Mesenchymal stem cell (in vitro differentiated cells and primary cell): ENCODE results near the gene OSBPL3.

Experiments
- DNase-seq: peaks from one replicate; pipeline ENCODE4 v3.0.0-alpha.2; 2013
- H2AFZ ChIP-seq: one replicate; pipeline ENCODE4 v1.6.1; 2013; ENCODE audit warnings: low read depth, mild to moderate bottlenecking, control low read depth, inconsistent platforms, low read length, moderate library complexity
- H2AK5ac ChIP-seq: 2 replicates; pipeline ENCODE4 v1.6.1; 2013; ENCODE audit warnings: low read length, moderate library complexity, mild to moderate bottlenecking, inconsistent platforms; ENCODE audit not compliant: severe bottlenecking
- H2BK120ac ChIP-seq: one replicate; pipeline ENCODE4 v1.6.1; 2013; ENCODE audit warnings: low read depth, mild to moderate bottlenecking, inconsistent platforms, low read length, moderate library complexity
- H2BK12ac ChIP-seq, 2 experiments: one replicate each; pipeline ENCODE4 v1.6.1; 2013; ENCODE audit warnings: inconsistent platforms in 2 of 2, low read length in 2 of 2, mild to moderate bottlenecking in 2 of 2, moderate library complexity in 2 of 2, control low read depth in 1 of 2
- H2BK15ac ChIP-seq: one replicate; pipeline ENCODE4 v1.6.1; 2013; ENCODE audit warnings: mild to moderate bottlenecking, low read depth, inconsistent platforms; ENCODE audit not compliant: poor library complexity, severe bottlenecking
- H2BK5ac ChIP-seq: 2 replicates; pipeline ENCODE4 v1.6.1; 2013; ENCODE audit warnings: low read depth, mild to moderate bottlenecking, low read length, control low read depth, inconsistent platforms; ENCODE audit not compliant: poor library complexity, severe bottlenecking
- H3K14ac ChIP-seq, 2 experiments: one replicate each; pipeline ENCODE4 v1.6.1; 2013; ENCODE audit warnings: inconsistent platforms in 2 of 2, low read length in 2 of 2, control low read depth in 1 of 2, mild to moderate bottlenecking in 1 of 2, moderate library complexity in 1 of 2
- H3K18ac ChIP-seq, 2 experiments: one replicate each; pipeline ENCODE4 v1.6.1; 2013; ENCODE audit warnings: inconsistent platforms in 2 of 2, low read length in 2 of 2, control low read depth in 1 of 2, low read depth in 1 of 2, mild to moderate bottlenecking in 1 of 2
- H3K23ac ChIP-seq, 2 experiments: one replicate each; pipeline ENCODE4 v1.6.1; 2013; ENCODE audit warnings: inconsistent platforms in 2 of 2, low read length in 2 of 2, mild to moderate bottlenecking in 2 of 2, moderate library complexity in 2 of 2, control low read depth in 1 of 2
- H3K27ac ChIP-seq: 2 replicates; pipeline ENCODE4 v1.5.1; 2013; ENCODE audit warnings: mild to moderate bottlenecking, moderate library complexity, low read length, control low read depth, inconsistent platforms; ENCODE audit not compliant: poor library complexity, severe bottlenecking
- H3K27me3 ChIP-seq, 2 experiments: 2 replicates each; pipeline versions ENCODE4 v1.6.1 to v1.7.0; 2013; ENCODE audit warnings: low read length in 2 of 2, mild to moderate bottlenecking in 2 of 2, moderate library complexity in 2 of 2, control low read depth in 1 of 2, inconsistent platforms in 1 of 2; ENCODE audit not compliant: control insufficient read depth in 1 of 2, insufficient read depth in 1 of 2
- H3K36me3 ChIP-seq, 2 experiments: 2 replicates each; pipeline versions ENCODE4 v1.6.1 to v1.7.0; 2013; ENCODE audit warnings: low read length in 2 of 2, control low read depth in 1 of 2, inconsistent platforms in 1 of 2, low read depth in 1 of 2, mild to moderate bottlenecking in 1 of 2; ENCODE audit not compliant: insufficient read depth in 2 of 2, control insufficient read depth in 1 of 2
- H3K4ac ChIP-seq, 2 experiments: one replicate each; pipeline ENCODE4 v1.6.1; 2013; ENCODE audit warnings: inconsistent platforms in 2 of 2, low read length in 2 of 2, mild to moderate bottlenecking in 2 of 2, moderate library complexity in 2 of 2, control low read depth in 1 of 2, low read depth in 1 of 2
- H3K4me1 ChIP-seq: 2 replicates; pipeline ENCODE4 v1.6.1; 2013; ENCODE audit warnings: low read depth, low read length, control low read depth; ENCODE audit not compliant: control insufficient read depth, insufficient read depth
- H3K4me2 ChIP-seq: 2 replicates; pipeline ENCODE4 v1.6.1; 2013; ENCODE audit warnings: low read length, mild to moderate bottlenecking, inconsistent platforms; ENCODE audit not compliant: poor library complexity, severe bottlenecking
- H3K4me3 ChIP-seq, 2 experiments: 2 replicates each; pipeline versions ENCODE4 v1.5.1 to v1.7.0; 2013; ENCODE audit warnings: low read length in 2 of 2, mild to moderate bottlenecking in 2 of 2, control low read depth in 1 of 2, low read depth in 1 of 2; ENCODE audit not compliant: insufficient read depth in 1 of 2
- H3K79me1 ChIP-seq: replicated peaks from 2 replicates; pipeline ENCODE4 v1.6.1; 2013; ENCODE audit warnings: mild to moderate bottlenecking, control low read depth, low read length, inconsistent platforms; ENCODE audit not compliant: poor library complexity, severe bottlenecking
- H3K9ac ChIP-seq: 2 replicates; pipeline ENCODE4 v1.7.0; 2013; ENCODE audit warnings: mild to moderate bottlenecking, low read length, moderate library complexity
- H3K9me3 ChIP-seq: 2 replicates; pipeline ENCODE4 v1.7.0; 2013; ENCODE audit warnings: mild to moderate bottlenecking, low read length; ENCODE audit not compliant: control insufficient read depth
- H4K8ac ChIP-seq: one replicate; pipeline ENCODE4 v1.6.1; 2013; ENCODE audit warnings: inconsistent platforms, mild to moderate bottlenecking, low read length, moderate library complexity
- H4K91ac ChIP-seq: one replicate; pipeline ENCODE4 v1.6.1; 2013; ENCODE audit warnings: mild to moderate bottlenecking, low read length, inconsistent platforms
- WGBS: methylation state at CpG from one replicate; pipeline ENCODE4 v1.1.7; 2013; ENCODE audit warnings: mixed read lengths; 5-methylcytosine and 5-hydroxymethylcytosine counted together

The OSBPL3 gene

DNA sequence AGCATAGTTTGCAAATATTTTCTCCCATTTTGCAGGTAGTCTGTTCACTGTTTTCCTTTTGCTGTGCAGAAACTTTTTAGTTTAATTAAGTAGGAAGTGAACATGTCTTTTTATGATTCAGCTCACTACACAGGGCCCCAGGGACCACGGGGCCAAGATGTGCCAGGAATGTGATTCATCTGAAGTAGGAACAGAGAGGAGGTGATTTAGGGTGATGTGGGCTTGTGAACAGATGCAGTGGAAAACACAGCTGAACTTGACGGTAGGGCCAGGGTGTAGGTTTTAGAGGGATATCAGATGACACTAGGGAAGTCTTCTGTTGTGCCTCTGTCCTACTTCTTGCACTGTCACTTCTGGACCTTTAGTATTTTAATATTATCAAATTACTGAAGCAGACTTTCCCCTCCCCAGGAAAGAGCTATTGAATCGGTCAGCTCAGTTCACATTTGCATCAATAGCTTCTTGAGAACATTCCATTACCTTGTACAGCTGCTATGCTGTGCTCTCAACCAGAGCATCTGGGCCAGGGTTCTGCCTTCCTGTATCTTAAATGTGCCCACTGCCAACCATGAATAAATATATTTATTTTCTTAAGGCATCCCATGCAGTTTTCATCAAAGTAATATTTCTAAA, 96.9 kb downstream of the OSBPL3 start:
- Histone ChIP-seq H4K91ac (no peak overlapping the region), H3K4me1 (peaks cover 5% of the 10 kb centered on the region), H3K9ac (peak overlapping the region; percentile 44), H3K36me3 (peaks cover 0 to 24% of the 10 kb centered on the region in 2 experiments), H2AK5ac (no peak overlapping the region), H3K23ac (peak overlapping the region in 1 of 2 experiments; percentile 59), H3K4me3 (peak overlapping the region in 1 of 2 experiments; percentile 8), H3K4ac (no peak overlapping the region), H3K4me2 (no peak overlapping the region), H2AFZ (no peak overlapping the region), H3K14ac (peak overlapping the region in 1 of 2 experiments; percentile 84), H2BK5ac (no peak overlapping the region), H3K18ac (peak overlapping the region in 1 of 2 experiments; percentile 32), H3K9me3 (no peaks in the 10 kb centered on the region), H2BK12ac (no peak overlapping the region), H3K27ac (peak overlapping the region; percentile 70), H3K79me1 (peaks cover 24% of the 10 kb centered on the region), H2BK120ac (no peak overlapping the region), H4K8ac (no peak overlapping the region), H3K27me3 (no peaks in the 10 kb centered on the region), H2BK15ac (no peak overlapping the region)
- peak; percentile 45 for DNase-seq
- 24% methylated on average over 3 of the region's 3 CpGs for WGBS

DNA sequence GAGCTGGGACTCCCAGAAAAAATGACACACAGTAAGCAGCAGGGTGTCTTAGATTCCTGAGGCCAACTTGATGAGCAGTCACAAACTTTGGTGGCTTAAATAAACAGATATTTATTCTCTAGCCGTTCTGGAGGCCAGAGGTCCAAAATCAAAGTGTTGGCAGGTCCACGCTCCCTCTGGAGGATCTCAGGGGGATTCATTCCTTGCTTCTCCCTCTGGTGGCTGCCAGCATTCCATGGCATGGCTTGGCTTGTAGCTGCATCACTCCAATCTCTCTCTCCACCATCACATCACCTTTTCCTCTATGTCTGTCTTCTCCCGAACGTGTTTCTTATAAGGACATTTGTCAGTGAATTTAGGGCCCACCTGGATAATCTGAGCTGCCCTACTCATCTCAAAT, 98.4 kb downstream of the OSBPL3 start:
- Histone ChIP-seq H3K27me3 (no peaks in the 10 kb centered on the region), H2BK15ac (no peak overlapping the region)
- 80% methylated on average over 4 of the region's 4 CpGs for WGBS

DNA sequence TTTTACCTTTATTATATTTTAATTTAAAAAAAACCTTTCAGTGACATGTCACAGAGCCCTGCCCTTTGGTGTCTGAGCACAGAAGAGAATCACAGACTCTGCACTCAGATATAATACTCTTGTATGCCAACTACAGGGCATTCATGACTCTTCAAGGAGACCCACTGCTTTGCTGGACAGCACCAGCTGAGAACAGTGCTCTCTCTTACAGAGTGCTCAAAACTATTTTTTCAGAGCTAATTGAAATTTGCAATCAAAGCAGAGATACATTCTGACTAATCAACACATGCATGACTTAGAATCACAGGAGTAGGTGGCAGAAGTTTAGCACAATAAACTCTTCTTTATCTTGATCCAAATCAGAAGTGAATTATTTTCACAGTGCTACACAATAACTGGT, 99.1 kb downstream of the OSBPL3 start:
- no peak overlapping the region for H4K8ac ChIP-seq
- no peaks in the 10 kb centered on the region for H3K9me3 ChIP-seq
- no peak overlapping the region for H3K9ac ChIP-seq
- no peak overlapping the region for H3K4ac ChIP-seq
- no peak overlapping the region for H3K18ac ChIP-seq
- no peak overlapping the region for H2AK5ac ChIP-seq
- DNase-seq: no peak
- H3K4me1 ChIP-seq: peaks cover 5% of the 10 kb centered on the region
- no peak overlapping the region for H2BK120ac ChIP-seq
- H3K4me2 ChIP-seq: no peak overlapping the region
- peaks cover 0 to 15% of the 10 kb centered on the region in 2 experiments for H3K36me3 ChIP-seq
- no peak overlapping the region for H3K23ac ChIP-seq
- no peak overlapping the region for H3K4me3 ChIP-seq
- no peak overlapping the region for H2AFZ ChIP-seq
- H4K91ac ChIP-seq: no peak overlapping the region
- no peak overlapping the region for H3K14ac ChIP-seq
- no peak overlapping the region for H3K27ac ChIP-seq
- H2BK12ac ChIP-seq: no peak overlapping the region
- H3K79me1 ChIP-seq: peaks cover 20% of the 10 kb centered on the region
- no peak overlapping the region for H2BK5ac ChIP-seq
- no peaks in the 10 kb centered on the region for H3K27me3 ChIP-seq
- no peak overlapping the region for H2BK15ac ChIP-seq

More for the DNA sequence above, 98.4 kb downstream of the OSBPL3 start:
- H3K36me3 ChIP-seq: peaks cover 0 to 23% of the 10 kb centered on the region in 2 experiments
- no peak overlapping the region for H2BK12ac ChIP-seq
- no peak overlapping the region for H4K8ac ChIP-seq
- no peak overlapping the region for H2BK5ac ChIP-seq
- H3K9me3 ChIP-seq: no peaks in the 10 kb centered on the region
- H3K27ac ChIP-seq: no peak overlapping the region
- no peak overlapping the region for H3K4ac ChIP-seq
- H3K9ac ChIP-seq: no peak overlapping the region
- H3K18ac ChIP-seq: no peak overlapping the region
- no peak overlapping the region for H3K4me3 ChIP-seq
- no peak overlapping the region for H2BK120ac ChIP-seq
- no peak overlapping the region for H3K14ac ChIP-seq
- no peak overlapping the region for H2AK5ac ChIP-seq
- H3K23ac ChIP-seq: no peak overlapping the region
- H4K91ac ChIP-seq: no peak overlapping the region
- H3K4me2 ChIP-seq: no peak overlapping the region
- peaks cover 5% of the 10 kb centered on the region for H3K4me1 ChIP-seq
- peaks cover 25% of the 10 kb centered on the region for H3K79me1 ChIP-seq
- no peak overlapping the region for H2AFZ ChIP-seq
- DNase-seq: no peak

GRCh38 chr7:24879291-24879690, 100.7 kb downstream of the OSBPL3 start:
- peaks cover 16% of the 10 kb centered on the region for H3K79me1 ChIP-seq
- no peak overlapping the region for H3K18ac ChIP-seq
- peaks cover 0 to 3% of the 10 kb centered on the region in 2 experiments for H3K36me3 ChIP-seq
- no peak overlapping the region for H3K14ac ChIP-seq
- H2AFZ ChIP-seq: no peak overlapping the region
- H3K4ac ChIP-seq: no peak overlapping the region
- no peak overlapping the region for H3K4me2 ChIP-seq
- H3K4me3 ChIP-seq: no peak overlapping the region
- no peak overlapping the region for H4K91ac ChIP-seq
- no peak overlapping the region for H2BK120ac ChIP-seq
- H2BK5ac ChIP-seq: no peak overlapping the region
- no peak overlapping the region for H2AK5ac ChIP-seq
- no peak overlapping the region for H3K27ac ChIP-seq
- no peak overlapping the region for H3K9ac ChIP-seq
- no peak overlapping the region for H3K23ac ChIP-seq
- no peaks in the 10 kb centered on the region for H3K27me3 ChIP-seq
- H3K9me3 ChIP-seq: no peaks in the 10 kb centered on the region
- DNase-seq: no peak
- H2BK12ac ChIP-seq: no peak overlapping the region
- H3K4me1 ChIP-seq: peaks cover 4% of the 10 kb centered on the region
- WGBS: 100% methylated on average over 2 of the region's 2 CpGs
- no peak overlapping the region for H4K8ac ChIP-seq
- no peak overlapping the region for H2BK15ac ChIP-seq
